Measurements from ENCODE around the gene FRMD4B. TPM values are rescaled to one million over a fixed set of nuclear protein-coding genes. Genes with fewer than 3 reads are reported as not detected.
A peak's percentile ranks its signal among the peaks of the same experiment; 100 is the strongest.

FRMD4B gene
- polyA plus RNA-seq, 1 experiment = 0.09 TPM

GRCh38 chr3:69299344-69299743, 86.5 kb downstream of the FRMD4B start:
- ChIA-PET POLR2A (no interaction called here), CTCF (interaction anchor here (1.1 to 2.2 kb wide), 3 partner anchors 13 to 137 kb away, joined by 3 to 6 read pairs (median 3); no protein-coding TSS in a partner anchor)
- no peak for DNase-seq (ENCODE audit: low read depth)
- 0 out of 2 replicates have a peak, but pooled peaks have one; percentile 15 for TF ChIP-seq CTCF (IDR thresholded peaks at IDR 0.05; ENCODE audit: insufficient read depth, low read depth, low read length)
- Histone ChIP-seq H3K36me3 (ENCODE audit: control insufficient read depth, insufficient read depth, low read length) (no peaks in the 10 kb centered on the region), H3K27me3 (ENCODE audit: control insufficient read depth, insufficient read depth, low read length) (no peaks in the 10 kb centered on the region; the same call in 1 of the 2 replicates), H3K4me3 (ENCODE audit: low read depth, low read length) (no peak overlapping the region)

GRCh38 chr3:69297501-69297900, 88.4 kb downstream of the FRMD4B start:
- TF ChIP-seq CTCF (IDR thresholded peaks at IDR 0.05; ENCODE audit: insufficient read depth, low read depth, low read length) = no peak
- Histone ChIP-seq H3K4me3 (ENCODE audit: low read depth, low read length) (no peak overlapping the region), H3K36me3 (ENCODE audit: control insufficient read depth, insufficient read depth, low read length) (no peaks in the 10 kb centered on the region), H3K27me3 (ENCODE audit: control insufficient read depth, insufficient read depth, low read length) (no peaks in the 10 kb centered on the region; the same call in 1 of the 2 replicates)
- POLR2A ChIA-PET = no interaction called here
- CTCF ChIA-PET = interaction anchor here (1.0 to 1.8 kb wide), 2 partner anchors 9 to 13 kb away, joined by 3 to 5 read pairs; no protein-coding TSS in a partner anchor
- no peak for DNase-seq (ENCODE audit: low read depth)

- CTCF ChIA-PET = interaction anchor here (1.0 to 1.8 kb wide), 2 partner anchors 9 to 14 kb away, joined by 3 to 5 read pairs; no protein-coding TSS in a partner anchor
- POLR2A ChIA-PET = interaction anchor here (0.8 kb wide), 1 partner anchor 1649 kb away, joined by 6 read pairs; no protein-coding TSS in a partner anchor
- DNase-seq (ENCODE audit: low read depth) = no peak
- Histone ChIP-seq H3K36me3 (ENCODE audit: control insufficient read depth, insufficient read depth, low read length) (no peaks in the 10 kb centered on the region), H3K4me3 (ENCODE audit: low read depth, low read length) (no peak overlapping the region), H3K27me3 (ENCODE audit: control insufficient read depth, insufficient read depth, low read length) (no peaks in the 10 kb centered on the region; the same call in 1 of the 2 replicates)
- TF ChIP-seq CTCF (IDR thresholded peaks at IDR 0.05; ENCODE audit: insufficient read depth, low read depth, low read length) = no peak
Measured at GRCh38 chr3:69296995-69297394, 88.9 kb downstream of the FRMD4B start.

- Histone ChIP-seq H3K36me3 (ENCODE audit: control insufficient read depth, insufficient read depth, low read length) (no peaks in the 10 kb centered on the region), H3K27me3 (ENCODE audit: control insufficient read depth, insufficient read depth, low read length) (no peaks in the 10 kb centered on the region; the same call in 1 of the 2 replicates), H3K4me3 (ENCODE audit: low read depth, low read length) (no peak overlapping the region)
- no peak for DNase-seq (ENCODE audit: low read depth)
- POLR2A ChIA-PET = no interaction called here
- CTCF ChIA-PET = interaction anchor here (0.8 to 1.8 kb wide), 5 partner anchors 11 to 149 kb away, joined by 3 to 10 read pairs (median 4); no protein-coding TSS in a partner anchor
- TF ChIP-seq CTCF (IDR thresholded peaks at IDR 0.05; ENCODE audit: insufficient read depth, low read depth, low read length) = no peak
Measured at GRCh38 chr3:69294014-69294766, 91.7 kb downstream of the FRMD4B start.

- ChIA-PET CTCF (interaction anchor here (0.8 to 1.4 kb wide), 4 partner anchors 11 to 172 kb away, joined by 3 to 6 read pairs (median 4); no protein-coding TSS in a partner anchor), POLR2A (no interaction called here)
- no peak for TF ChIP-seq CTCF (IDR thresholded peaks at IDR 0.05; ENCODE audit: insufficient read depth, low read depth, low read length)
- no peak overlapping the region for H3K4me3 ChIP-seq (ENCODE audit: low read depth, low read length)
- no peak for DNase-seq (ENCODE audit: low read depth)
- H3K36me3 ChIP-seq (ENCODE audit: control insufficient read depth, insufficient read depth, low read length) = no peaks in the 10 kb centered on the region
- H3K27me3 ChIP-seq (ENCODE audit: control insufficient read depth, insufficient read depth, low read length) = no peaks in the 10 kb centered on the region
Measured at GRCh38 chr3:69292959-69293574, 92.8 kb downstream of the FRMD4B start.

Measured in BJ (cell line).